CD1c-positive myeloid dendritic cell (primary cell): ENCODE results near the gene WDR4.
"Not testable (repeated sequence)": the region's sequence is repeated elsewhere in the genome, so short reads cannot be mapped to it uniquely, and the experiment has no call there.

Experiments
- DNase-seq: peaks from one replicate; pipeline ENCODE4 v3.0.0-alpha.2; 2016; ENCODE audit errors: extremely low spot score

Gene WDR4

DNA sequence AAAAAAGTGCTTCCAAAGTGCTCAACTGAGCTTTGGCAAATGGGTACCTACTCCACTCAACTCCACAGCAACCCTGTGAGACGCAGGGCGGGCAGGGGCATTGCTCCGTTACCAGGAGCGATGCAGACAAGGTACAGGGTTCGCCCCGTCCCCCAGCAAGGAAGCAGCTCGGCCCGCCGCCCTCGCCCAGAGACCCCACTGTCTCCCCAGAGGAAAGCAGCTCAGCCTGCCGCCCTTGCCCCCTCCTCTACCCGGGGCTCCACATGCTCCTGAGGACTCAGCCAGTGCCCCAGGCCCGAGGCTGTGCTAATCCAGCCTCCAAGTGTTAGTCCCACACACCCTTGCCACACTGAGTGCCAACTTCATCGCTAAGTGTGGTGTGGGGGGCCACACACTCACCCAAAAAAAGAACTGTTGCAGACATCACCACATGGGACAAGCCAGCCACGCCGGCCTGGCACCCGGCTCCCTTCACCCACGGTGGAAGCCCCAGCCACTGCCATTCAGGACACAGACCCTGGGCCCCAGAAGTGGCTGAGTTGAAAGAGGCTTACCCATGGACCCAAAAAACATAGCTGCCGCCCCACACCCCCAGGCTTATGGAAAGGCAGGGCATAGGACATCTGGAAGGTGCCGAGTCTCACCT lies 26.3 kb downstream of the WDR4 start:
- no peak for DNase-seq

DNA sequence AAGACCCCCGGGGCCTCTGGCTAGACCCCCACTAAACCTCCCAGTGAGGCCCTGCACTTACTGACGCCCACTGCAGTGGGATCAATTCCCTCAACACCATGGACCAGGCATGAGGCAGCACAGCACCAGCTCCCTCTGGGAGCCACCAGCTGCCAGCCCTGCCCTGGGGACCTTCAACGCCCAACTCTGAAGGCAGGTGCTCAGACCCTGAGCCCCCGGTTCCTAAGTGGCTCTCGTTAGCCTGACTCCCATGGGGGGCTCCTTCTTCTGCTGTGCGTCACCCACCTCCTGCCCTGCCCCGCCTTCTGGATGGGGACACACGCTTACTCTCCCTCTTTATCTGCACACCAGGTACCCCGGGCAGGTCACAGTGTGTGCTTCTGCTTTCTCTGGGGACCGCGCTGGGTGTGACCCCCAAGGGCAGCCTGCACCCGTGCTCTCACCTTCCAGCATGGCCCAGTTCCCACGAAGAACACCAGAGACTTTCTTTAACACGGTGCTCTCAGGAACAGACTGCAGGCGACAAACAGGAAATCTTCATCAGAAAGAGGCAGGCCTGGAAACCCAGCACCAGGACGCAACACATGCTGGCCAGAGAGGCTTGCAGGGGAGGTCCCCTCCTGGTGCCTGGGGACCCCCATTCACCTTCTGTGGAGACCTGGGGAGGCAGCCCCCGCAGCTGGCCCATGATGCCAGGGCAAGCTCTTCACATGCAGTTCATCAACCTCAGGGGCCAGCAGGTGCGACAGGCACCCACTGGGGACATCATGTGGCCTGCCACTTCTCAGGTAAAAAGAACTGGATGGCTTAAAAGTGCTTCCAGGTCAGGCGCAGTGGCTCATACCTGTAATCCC lies 27.3 kb downstream of the WDR4 start:
- DNase-seq: no peak

DNA sequence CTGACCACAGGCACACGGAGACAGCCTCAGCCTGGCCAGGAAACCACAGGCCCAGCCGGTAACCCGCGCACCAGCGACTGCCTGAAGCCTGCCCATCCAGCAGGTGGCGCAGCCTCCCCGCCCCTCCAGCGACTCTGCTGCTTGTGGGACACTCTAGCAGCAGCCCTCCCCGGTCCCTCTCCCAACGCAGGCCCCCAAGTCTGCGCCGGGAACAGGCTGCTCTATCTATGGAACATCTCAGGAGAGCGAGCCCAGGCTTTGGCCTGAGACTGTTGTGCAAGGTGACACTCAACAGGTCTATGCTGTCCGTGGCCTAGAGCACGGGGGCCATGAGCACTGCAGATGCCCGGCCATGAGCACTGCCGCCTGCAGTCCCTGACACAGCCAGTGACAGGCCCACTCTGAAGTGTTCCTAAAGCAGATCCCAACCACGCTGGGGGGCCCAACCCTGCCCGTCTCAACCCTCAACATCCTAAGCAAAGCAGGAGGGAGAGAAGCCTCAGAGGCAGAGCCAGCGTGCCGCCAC lies 28.4 kb downstream of the WDR4 start:
- DNase-seq: peak; percentile 10

DNA sequence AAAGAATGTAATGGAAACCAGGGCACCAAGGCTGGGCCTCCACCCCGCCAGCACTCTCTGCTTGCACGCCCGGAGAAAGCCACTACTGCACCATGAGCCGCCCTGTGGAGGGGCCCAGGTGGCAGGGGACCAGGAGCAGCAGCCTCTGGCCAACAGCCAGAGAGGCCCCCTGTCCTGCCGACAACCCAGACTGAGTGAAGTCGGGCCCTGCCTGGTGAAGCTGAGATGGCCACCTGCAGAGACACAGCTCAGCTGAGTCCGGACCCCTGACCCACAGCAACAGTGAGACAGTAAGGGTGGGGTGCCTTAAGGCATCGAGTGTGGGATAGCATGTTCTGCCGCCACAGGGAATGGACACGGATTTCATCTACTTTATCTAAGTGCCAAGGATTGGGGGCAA lies 28.9 kb downstream of the WDR4 start:
- no peak for DNase-seq

DNA sequence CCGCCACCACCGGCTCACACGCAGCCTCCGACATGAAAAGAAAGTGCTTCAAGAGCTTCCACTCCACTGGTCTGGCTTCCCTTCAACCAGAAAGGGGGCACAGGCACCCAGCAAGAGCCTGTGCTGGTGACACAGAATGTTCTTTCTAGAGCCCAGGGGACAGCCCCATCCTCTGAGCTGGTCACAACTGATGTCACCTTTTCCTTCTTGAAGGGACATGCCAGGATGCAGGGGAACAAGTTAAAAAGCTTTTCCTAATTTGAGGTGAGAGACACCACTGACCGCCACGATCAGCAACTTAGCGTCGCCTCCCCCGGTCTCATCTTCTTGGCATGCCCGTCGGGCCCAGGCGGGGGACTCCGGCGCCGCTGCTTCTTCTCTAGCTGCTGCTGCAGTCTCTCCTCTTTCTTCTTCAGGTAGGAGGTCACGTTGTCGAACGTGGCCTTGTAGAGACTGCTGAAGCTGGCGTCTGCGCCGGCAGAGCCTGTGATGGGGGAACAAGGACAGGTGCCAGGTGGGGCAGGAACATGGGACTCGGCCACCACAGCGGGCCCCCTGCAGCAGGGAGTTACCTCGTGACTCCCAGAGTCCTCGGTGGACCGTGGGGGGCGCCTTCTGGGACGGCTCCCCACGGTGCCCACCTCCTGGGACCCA lies 29.5 kb downstream of the WDR4 start:
- no peak for DNase-seq

DNA sequence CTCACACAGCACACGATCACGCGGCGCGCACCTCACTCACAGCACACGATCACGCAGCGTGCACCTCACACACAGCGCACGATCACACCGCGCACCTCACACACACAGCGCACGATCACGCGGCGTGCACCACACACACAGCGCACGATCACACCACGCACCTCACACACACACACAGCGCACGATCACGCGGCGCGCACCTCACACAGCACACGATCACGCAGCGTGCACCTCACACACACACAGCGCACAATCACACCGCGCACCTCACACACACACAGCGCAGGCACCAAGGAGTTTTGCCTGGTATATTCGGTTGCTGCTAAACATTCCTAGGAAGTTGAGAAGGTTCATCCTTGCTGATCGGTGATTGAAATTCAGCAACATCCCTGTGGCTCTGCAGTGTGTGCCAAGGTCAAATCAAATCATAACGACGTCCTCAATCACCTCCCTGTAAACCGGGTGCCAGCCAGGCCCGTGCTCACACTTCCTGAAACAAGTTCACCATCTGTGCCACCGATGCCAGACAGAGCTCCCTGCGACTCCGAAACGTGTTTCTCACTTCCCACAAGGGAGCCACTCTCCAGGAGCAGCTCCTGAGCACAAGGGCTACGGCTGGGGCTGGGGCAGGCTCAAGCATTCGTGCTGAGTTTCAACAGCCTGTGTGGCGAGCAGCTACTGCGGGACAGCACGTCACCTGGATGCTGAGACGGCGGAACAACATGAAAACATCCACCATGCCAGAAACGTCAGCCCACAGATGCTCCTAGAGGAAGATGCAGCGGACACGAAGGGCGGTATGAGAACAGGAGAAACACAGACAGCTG lies 30.2 kb downstream of the WDR4 start:
- DNase-seq: no peak

DNA sequence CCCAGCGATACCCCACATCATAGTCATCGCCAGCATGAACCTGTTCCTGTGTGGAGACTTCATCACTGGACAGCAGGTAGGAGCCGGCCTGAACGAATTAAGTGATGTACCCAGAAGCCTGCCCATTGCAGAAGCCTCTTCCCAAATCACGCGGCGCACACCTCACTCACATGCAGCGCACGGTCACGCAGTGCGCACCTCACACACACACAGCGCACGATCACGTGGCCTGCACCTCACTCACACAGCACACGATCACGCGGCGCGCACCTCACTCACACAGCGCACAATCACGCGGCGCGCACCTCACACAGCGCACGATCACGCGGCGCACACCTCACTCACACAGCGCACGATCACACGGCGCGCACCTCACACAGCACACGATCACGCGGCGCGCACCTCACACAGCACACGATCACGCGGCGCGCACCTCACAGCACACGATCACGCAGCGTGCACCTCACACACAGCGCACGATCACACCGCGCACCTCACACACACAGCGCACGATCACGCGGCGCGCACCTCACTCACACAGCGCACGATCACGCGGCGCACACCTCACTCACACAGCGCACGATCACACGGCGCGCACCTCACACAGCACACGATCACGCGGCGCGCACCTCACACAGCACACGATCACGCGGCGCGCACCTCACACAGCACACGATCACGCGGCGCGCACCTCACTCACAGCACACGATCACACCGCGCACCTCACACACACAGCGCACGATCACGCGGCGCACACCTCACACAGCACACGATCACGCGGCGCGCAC lies 31.0 kb downstream of the WDR4 start:
- DNase-seq: not testable (repeated sequence)

DNA sequence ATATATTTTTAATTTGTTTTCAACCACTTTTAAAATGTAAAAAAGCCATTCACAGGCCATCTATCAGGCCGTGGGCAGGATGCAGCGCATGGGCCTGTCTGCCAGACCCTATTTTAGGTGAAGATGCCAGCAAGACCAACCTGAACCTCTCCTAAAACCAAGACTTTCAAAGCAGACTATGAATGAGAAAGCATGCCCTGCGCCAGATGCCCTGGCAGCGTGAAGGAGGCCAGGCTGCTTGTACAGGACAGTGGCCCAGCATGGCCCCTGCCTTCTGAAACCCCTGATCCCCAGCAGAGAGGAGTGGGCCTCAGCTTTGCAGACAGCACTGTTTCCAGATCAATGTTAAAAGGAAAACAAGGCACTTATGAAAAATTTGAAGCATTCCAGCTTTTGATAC lies 31.6 kb downstream of the WDR4 start:
- DNase-seq: no peak

DNA sequence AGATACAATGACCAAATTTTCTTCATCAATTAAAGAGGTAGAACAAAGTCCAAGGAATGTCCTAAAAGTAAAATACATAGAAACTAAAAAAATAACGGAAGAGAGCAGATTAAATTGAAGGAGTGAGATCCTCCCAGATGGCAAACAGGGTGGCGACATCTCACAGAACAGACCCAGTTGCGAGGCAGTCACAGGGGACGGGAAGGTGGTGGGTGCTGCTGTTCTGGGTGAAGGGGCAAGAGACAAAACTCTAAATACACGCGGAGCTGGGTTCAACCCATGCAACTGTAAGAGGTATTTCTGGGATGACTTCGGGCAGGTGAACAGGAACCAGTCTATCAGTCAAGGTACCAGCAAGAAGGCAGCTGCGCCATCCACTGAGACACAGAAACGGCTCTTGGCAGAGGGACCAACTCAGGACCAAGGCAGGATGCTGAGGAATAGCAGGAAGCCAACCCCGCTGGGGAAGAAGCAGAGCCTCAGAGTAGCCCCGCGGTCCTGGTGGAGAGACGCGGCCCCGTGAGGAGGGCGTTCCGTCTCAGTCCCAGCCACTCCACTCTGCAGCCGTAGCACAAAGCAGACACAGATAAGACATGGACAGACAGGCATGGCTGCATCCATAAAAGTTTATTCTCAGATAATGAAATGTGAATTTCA lies 32.2 kb downstream of the WDR4 start:
- no peak for DNase-seq

DNA sequence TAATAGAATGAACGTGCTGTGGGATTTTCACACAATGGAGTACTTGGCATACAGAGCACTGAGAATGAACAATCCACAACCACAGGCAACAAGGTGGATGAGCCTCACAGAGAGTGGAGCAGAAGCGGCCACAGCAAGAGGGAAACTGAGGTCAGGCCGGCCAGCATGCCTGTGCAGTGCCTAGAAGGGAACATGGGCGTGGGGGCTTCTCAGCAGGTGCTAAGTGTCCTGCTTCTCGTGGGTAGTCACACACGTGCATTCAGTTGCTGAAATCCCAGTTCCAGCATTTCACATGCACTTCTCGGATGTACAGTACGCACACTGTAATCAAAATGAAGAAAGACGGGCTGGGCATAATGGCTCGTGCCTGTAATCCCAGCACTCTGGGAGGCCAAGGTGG lies 33.1 kb downstream of the WDR4 start:
- no peak for DNase-seq

DNA sequence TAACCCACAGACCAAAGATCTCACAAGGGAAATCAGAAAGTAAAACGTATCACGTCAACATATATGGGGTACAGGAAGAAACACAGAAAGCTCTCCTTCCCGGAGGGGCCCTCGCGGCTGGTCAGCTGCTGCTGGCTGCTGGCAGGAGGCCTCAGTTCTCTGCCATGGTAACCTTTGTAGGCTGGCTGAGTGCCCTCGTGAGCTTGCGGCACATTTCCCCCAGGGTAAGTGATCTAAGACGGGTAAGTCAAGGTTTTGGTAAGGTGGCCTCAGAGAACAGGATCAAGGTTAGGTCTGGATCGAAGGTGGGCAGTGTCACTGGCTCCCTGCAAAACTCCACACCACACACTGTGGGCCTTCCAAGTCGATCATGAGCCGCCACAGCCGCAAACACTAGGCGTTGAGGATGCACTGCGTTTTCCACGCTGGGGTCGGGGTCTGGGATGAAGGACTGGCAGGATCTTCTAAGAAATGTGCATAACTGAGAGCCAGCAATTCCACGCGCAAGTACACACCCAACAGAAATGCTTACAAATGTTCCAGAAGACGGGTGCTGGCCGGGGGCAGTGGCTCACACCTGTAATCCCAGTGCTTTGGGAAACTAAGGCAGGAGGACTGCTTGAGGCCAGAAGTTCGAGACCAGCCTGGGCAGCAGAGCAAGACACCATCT lies 33.9 kb downstream of the WDR4 start:
- no peak for DNase-seq

DNA sequence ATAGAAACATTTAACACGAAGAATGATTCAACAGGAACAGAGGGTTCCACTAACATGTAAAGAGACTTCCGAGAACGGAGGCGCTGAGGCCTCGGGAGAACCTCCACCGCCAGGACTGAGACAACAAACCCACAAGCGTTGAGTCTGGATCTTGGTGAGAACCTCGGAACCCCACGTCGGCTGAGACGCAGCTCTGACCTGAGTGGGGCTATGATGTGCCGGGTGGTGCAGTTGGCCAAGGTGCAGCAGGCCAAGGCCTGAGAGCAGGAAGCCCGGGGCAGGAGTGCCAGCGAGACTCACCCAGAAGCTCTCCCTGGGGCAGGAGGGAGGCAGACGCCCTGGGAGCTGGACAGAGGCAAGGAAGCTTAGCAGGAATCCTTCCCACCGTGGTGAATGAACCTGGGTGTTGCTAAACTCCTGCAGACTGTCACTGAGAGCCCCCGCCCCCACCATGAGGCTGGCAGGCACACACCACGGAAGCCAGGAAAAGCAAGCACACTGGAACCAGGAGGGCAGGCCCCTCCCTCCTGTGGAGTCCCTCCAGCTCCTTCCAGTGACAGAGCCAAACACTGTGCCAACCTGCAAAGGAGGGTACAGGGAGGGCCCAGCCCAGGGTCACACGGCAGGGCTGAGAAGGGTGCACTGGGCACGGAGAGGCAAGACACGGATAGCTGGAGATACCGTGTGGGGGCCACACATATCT lies 34.8 kb downstream of the WDR4 start:
- no peak for DNase-seq

DNA sequence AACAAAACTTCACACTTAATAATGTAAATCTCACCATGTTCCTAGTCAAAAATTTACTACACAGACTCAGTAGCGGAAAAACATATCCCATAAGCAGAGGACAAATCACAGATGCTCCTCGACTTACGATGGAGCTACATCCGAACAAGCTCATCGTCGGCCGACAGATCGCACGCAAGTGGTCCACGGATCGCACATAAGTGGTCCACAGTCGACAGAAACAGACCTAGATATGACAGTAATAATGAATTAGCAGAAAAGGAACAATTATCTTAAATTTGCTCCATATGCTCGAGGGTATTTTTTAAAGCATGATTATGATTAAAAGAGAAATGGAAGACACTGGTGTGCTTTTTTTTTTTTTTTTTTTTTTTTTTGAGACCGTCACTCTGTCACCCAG lies 36.3 kb downstream of the WDR4 start:
- no peak for DNase-seq

DNA sequence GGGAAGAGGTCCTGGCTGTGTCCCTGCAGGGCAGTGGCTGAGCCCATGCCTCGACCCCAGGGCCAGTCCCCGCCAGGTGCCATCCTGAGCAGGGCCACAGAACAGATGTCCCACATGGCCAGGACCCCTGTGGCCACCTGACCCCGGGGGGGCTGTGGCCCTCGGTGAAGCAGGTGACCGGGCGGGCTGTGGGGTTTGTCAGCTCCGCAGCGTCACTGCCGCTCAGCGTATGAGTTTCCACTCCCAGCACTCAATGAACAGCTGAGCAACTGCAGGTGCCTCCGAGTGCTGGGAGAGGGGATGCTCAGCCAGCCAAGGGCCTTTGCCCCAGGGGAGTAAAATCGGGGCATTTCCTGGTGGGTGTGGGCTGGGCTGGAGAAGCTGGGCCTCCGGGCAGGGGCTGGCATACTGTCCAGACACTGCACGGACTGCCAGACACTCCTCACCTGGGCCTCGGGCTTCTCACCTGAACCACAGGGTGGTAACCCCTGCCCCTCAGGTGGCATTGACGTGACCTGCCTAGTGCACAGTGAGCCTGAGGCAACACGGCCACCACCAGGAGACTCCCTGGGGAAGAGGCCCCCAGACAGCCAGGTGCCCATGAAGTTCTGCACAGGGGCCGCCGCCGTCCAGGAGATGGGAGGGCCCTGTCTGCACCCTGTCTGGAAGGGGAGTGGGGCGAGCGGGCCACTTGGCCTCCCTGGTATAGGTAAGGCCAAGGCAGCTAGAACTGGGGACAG lies 37.3 kb downstream of the WDR4 start:
- DNase-seq: not testable (repeated sequence)

DNA sequence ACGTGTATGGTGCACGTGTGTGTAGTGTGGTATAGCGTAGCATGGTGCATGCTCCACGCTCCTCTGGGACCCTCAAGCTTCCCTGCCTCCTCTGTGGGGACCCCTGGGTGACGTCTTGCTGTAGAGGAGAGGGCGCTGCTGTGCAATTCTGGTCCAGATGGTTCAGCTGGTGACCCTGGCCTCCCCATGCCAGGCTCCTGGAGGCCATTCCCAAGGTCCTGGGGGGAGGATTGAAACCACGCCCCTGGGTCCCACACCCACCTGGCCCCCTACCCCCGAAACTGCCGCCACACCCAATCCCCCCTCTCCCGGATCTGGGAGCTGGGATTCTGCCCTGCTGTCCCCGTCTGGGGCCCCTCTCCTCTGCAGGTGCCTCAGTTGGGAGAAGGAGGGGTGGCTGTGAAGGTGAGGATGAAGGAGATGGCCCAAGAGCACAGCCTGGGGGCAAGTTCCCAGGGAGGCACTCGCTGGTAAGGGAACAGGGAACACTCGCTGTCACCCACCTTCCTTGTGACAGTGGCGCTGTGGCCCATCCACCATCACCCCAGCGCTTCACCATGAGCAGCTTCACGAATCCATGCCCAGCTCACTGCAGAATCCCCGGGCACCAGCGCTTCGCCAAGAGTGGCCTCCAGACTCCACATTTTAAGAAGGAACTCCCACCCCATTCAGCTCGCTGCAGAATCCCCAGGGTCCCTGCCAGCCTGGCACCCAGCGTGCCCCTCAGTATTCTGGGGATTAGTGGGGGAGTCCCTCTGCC lies 38.0 kb downstream of the WDR4 start:
- DNase-seq: no peak

DNA sequence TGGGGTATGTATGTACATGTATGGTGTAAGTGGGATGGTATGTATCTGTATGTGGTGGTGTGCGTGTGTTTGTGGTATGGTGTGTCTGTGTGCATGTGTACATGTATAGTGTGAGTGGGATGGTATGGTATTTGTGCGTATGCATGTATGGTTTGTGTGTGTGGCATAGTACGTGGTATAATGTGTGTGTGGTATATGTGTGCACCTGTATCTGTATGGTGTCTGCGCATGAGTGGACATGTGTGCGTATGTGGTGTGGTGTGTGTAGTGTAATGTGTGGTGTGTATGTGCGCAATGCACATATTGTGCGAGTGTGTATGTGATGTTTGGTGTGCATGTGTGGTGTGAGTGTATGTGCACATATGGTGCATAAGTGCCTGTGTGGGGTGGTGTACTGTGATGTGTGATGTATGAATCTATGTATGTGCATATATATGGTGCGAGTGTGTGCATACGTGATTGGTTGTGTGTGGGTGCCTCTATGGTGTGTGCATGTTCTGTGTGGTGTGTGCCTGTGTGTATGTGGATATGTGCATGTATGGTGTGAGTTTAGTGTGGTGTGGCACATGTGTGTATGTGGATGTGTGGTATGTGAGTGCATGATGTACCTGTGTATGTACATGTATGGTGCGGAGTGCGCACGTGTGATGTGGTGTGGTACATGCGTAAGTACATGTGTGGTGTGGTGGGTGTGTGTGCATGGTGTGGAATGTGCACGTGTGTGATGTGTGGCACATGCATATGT lies 38.8 kb downstream of the WDR4 start:
- no peak for DNase-seq
